Gastroesophageal sphincter (tissue), 3 donors: Measurements from ENCODE around the gene DCDC1.

Experiments used
- POLR2A ChIP-seq, 2 donors: fragments of 450-650 bp; IDR thresholded peaks; one replicate each; pipeline ENCODE4 v1.6.1; 2017; ENCODE audit warnings: antibody characterized with exemption in 2 of 2, mild to moderate bottlenecking in 2 of 2, moderate library complexity in 1 of 2
- TF ChIP-seq, protein P1 (sequence below), 4 experiments: fragments of 200-600 bp in 2 of 4; fragments of 450-650 bp in 2 of 4; sonication (generic) in 1 of 4; IDR thresholded peaks; one replicate each; pipeline ENCODE4 v1.5.1; 2017 to 2019; ENCODE audit warnings: antibody characterized with exemption in 4 of 4, mild to moderate bottlenecking in 2 of 4, moderate library complexity in 2 of 4

DNA sequence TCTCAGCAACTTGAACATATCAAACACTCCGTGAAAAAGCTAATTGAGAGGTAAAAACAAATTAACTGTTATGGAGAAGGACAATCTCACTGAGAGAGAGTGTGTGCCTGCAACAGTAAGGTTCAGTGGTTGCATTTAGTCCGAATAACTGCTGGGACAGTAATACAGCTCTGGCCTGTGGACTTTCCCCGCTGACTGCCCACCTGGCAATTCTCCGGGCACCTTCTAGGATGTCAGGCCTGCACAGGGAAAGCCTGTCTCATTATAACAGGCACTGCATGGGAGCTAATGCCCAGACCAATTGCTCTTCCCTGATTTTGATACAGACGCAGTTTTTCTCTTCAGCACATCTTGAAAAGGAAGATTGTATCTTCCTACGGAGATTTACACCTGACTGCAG, 251.0 kb downstream of the DCDC1 start:
- TF ChIP-seq, protein P1, sequence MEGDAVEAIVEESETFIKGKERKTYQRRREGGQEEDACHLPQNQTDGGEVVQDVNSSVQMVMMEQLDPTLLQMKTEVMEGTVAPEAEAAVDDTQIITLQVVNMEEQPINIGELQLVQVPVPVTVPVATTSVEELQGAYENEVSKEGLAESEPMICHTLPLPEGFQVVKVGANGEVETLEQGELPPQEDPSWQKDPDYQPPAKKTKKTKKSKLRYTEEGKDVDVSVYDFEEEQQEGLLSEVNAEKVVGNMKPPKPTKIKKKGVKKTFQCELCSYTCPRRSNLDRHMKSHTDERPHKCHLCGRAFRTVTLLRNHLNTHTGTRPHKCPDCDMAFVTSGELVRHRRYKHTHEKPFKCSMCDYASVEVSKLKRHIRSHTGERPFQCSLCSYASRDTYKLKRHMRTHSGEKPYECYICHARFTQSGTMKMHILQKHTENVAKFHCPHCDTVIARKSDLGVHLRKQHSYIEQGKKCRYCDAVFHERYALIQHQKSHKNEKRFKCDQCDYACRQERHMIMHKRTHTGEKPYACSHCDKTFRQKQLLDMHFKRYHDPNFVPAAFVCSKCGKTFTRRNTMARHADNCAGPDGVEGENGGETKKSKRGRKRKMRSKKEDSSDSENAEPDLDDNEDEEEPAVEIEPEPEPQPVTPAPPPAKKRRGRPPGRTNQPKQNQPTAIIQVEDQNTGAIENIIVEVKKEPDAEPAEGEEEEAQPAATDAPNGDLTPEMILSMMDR (IDR thresholded peaks at IDR 0.05): no peak
- no peak for TF ChIP-seq POLR2A (IDR thresholded peaks at IDR 0.05)
